PFSK-1 (cell line): Measurements from ENCODE around the gene LYRM2. TPM values are rescaled to one million over a fixed set of nuclear protein-coding genes. Genes with fewer than 3 reads are reported as not detected.
A peak's percentile ranks its signal among the peaks of the same experiment; 100 is the strongest.

Experiments
- FOXP2 ChIP-seq: optimal IDR thresholded peaks from 2 replicates; pipeline ENCODE3; 2011; ENCODE audit warnings: borderline replicate concordance, control low read depth, inconsistent platforms; ENCODE audit not compliant: insufficient read depth; ENCODE audit errors: extremely low read length, extremely low read depth
- POLR2AphosphoS5 ChIP-seq: IDR thresholded peaks from 2 replicates; pipeline ENCODE4 v1.6.1; 2012; ENCODE audit warnings: low read depth, mild to moderate bottlenecking, control low read depth, low read length, moderate library complexity
- SIN3A ChIP-seq: IDR thresholded peaks from 2 replicates; pipeline ENCODE4 v1.6.1; 2012; ENCODE audit warnings: mild to moderate bottlenecking, low read length, moderate library complexity, borderline replicate concordance; ENCODE audit not compliant: insufficient read depth
- TAF1 ChIP-seq: IDR thresholded peaks from 2 replicates; pipeline ENCODE4 v1.6.1; 2012; ENCODE audit warnings: low read length, control low read depth, borderline replicate concordance; ENCODE audit not compliant: insufficient read depth
- polyA plus RNA-seq: library from polyadenylated mRNA; unstranded; fragments of >200 nt; gene quantifications from one replicate; pipeline ENCODE4 v1.2.1, GENCODE V29; 2012; ENCODE audit warnings: low read depth, missing spikeins; ENCODE audit not compliant: insufficient read length
- TF ChIP-seq, protein P1 (sequence below), 2 experiments: IDR thresholded peaks; 2 replicates each; pipeline versions ENCODE4 v1.6.1 to v1.8.0; 2011 to 2012; ENCODE audit warnings: low read depth in 2 of 2, low read length in 2 of 2, control low read depth in 1 of 2, inconsistent platforms in 1 of 2, mild to moderate bottlenecking in 1 of 2, moderate library complexity in 1 of 2; ENCODE audit not compliant: insufficient read depth in 1 of 2

Gene LYRM2, protein sequence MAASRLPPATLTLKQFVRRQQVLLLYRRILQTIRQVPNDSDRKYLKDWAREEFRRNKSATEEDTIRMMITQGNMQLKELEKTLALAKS
- polyA plus RNA-seq, result 23.0 TPM

DNA sequence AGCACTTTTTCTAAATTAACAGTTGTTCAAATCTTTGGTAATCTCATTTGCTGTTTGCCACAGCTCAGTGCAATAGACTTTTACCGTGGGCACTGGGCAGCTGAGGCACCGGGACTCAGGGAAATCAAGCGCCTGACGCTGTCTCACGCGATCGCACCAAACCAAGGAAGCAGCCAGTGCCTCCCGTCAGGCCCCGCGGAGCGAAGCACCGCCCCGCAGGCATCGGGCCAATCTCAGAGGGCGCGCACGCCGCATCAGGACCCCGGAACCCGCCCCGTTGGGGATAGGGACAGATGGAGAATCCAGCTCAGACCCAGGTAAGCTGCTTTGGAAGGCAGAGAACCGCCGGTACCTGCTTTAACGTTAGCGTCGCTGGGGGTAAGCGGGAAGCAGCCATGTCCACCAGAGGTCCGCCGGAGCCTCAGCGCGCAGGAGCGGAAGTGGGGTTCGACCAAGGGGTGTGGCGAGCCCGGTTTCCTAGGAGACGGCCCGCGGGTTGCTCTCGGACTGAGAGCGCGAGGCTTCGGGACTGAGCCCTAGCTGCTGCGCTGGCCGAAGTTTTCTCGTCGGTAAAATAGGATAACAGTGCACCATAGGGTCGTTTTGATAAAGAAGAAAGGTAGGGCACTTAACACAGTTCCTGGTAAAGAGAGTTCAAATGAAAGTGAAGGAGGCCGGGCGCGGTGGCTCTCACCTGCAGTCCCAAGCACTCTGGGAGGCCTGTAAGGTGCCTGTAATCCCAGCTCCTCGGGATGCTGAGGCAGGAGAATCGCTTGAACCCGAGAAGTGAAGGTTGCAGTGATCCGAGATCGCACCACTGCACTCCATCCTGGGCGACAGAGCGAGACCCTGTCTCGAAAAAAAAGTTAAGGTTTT is at the start of gene LYRM2:
Gene LYRM2, minus strand, starts transcription at position 428 of the 876 bp plus-strand sequence. Its CDS starts 31 bp downstream, at position 397.
- TF ChIP-seq SIN3A, result peak; percentile 69; the same call in 1 of the 2 replicates
- TF ChIP-seq, protein P1, sequence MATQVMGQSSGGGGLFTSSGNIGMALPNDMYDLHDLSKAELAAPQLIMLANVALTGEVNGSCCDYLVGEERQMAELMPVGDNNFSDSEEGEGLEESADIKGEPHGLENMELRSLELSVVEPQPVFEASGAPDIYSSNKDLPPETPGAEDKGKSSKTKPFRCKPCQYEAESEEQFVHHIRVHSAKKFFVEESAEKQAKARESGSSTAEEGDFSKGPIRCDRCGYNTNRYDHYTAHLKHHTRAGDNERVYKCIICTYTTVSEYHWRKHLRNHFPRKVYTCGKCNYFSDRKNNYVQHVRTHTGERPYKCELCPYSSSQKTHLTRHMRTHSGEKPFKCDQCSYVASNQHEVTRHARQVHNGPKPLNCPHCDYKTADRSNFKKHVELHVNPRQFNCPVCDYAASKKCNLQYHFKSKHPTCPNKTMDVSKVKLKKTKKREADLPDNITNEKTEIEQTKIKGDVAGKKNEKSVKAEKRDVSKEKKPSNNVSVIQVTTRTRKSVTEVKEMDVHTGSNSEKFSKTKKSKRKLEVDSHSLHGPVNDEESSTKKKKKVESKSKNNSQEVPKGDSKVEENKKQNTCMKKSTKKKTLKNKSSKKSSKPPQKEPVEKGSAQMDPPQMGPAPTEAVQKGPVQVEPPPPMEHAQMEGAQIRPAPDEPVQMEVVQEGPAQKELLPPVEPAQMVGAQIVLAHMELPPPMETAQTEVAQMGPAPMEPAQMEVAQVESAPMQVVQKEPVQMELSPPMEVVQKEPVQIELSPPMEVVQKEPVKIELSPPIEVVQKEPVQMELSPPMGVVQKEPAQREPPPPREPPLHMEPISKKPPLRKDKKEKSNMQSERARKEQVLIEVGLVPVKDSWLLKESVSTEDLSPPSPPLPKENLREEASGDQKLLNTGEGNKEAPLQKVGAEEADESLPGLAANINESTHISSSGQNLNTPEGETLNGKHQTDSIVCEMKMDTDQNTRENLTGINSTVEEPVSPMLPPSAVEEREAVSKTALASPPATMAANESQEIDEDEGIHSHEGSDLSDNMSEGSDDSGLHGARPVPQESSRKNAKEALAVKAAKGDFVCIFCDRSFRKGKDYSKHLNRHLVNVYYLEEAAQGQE (IDR thresholded peaks at IDR 0.05; ENCODE audit: insufficient read depth in 1 of 2, low read depth in 2 of 2, low read length in 2 of 2), result no peak
- no peak for TF ChIP-seq FOXP2
- peak; percentile 97 for TF ChIP-seq POLR2AphosphoS5
- TF ChIP-seq TAF1, result peak; percentile 29; the same call in 1 of the 2 replicates

DNA sequence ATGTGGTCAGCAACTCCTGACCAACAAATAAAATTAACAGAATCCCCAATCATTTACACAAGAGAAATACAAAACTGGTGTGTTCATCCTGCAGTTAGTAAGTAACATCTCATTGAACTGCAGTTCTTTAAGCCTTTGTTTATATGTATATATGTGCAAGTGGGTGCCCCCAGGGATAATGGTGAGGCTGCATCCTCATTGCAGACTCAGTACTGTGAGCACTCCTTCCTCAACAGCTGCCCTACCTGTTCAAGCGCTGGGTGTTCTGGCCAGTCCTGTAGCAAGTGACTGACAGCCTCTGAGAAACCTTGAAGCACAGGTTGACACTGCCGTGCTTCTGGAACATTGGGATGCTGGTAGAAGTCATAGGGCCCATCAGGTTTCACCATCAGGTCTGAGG is 49.8 kb upstream of the LYRM2 start:
- TF ChIP-seq, protein P1 (IDR thresholded peaks at IDR 0.05; ENCODE audit: insufficient read depth in 1 of 2, low read depth in 2 of 2, low read length in 2 of 2), result no peak
- TF ChIP-seq SIN3A (no peak), TAF1 (no peak), FOXP2 (no peak), POLR2AphosphoS5 (no peak)

DNA sequence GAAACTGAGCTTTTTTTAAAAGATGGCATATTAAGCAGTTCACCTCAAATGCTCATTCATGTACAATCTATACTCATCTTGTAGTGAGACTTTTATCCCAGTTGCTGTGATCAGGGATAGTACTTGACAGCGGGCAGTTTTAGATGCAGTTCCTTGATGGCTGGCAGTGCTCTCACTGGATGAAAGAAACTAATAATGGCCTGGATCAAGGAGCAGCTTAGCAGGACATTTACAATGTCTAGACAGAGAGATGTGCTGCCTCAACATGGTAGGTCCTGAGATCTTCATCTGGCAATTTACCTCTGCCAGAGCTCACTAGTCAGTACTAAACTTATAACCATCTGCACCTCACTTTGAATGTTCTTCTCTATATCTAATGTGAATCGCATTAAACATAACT is 46.8 kb upstream of the LYRM2 start:
- no peak for TF ChIP-seq FOXP2
- TF ChIP-seq SIN3A, result no peak
- TF ChIP-seq, protein P1 (IDR thresholded peaks at IDR 0.05; ENCODE audit: insufficient read depth in 1 of 2, low read depth in 2 of 2, low read length in 2 of 2), result no peak
- TF ChIP-seq POLR2AphosphoS5, result no peak
- TF ChIP-seq TAF1, result no peak

DNA sequence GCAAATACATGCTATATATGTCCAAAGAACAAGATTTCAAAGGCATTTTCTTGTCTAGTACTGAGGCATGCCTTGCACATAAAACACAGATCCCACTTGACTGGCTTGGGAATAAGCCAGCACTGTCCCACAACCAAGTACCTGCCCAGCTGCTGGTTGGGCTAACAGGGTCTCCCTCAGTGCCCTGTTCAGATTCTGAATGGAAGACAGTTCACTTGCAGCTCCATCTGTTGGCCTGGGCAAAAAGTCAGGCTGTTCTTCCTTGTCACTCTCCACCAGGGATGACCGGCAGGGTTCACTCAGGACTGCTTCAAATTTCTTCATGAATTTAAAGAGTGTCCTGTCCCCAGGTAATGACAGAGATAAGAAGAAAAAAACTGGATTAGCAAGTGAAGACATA is 44.4 kb upstream of the LYRM2 start:
- TF ChIP-seq SIN3A (no peak), POLR2AphosphoS5 (no peak), TAF1 (no peak), FOXP2 (no peak)
- TF ChIP-seq, protein P1 (IDR thresholded peaks at IDR 0.05; ENCODE audit: insufficient read depth in 1 of 2, low read depth in 2 of 2, low read length in 2 of 2), result no peak
